ENCODE results near the gene LYZL4.

- TF ChIP-seq POLR2A (IDR thresholded peaks at IDR 0.05) (no peak), POLR2AphosphoS5 (IDR thresholded peaks at IDR 0.05) (no peak)
- TF ChIP-seq, protein P1, sequence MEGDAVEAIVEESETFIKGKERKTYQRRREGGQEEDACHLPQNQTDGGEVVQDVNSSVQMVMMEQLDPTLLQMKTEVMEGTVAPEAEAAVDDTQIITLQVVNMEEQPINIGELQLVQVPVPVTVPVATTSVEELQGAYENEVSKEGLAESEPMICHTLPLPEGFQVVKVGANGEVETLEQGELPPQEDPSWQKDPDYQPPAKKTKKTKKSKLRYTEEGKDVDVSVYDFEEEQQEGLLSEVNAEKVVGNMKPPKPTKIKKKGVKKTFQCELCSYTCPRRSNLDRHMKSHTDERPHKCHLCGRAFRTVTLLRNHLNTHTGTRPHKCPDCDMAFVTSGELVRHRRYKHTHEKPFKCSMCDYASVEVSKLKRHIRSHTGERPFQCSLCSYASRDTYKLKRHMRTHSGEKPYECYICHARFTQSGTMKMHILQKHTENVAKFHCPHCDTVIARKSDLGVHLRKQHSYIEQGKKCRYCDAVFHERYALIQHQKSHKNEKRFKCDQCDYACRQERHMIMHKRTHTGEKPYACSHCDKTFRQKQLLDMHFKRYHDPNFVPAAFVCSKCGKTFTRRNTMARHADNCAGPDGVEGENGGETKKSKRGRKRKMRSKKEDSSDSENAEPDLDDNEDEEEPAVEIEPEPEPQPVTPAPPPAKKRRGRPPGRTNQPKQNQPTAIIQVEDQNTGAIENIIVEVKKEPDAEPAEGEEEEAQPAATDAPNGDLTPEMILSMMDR (IDR thresholded peaks at IDR 0.05), result no peak
Observed at GRCh38 chr3:42419563-42419962, 9.2 kb upstream of the LYZL4 start.
